ENCODE data around the gene CNN2. TPM values are rescaled to one million over a fixed set of nuclear protein-coding genes. Genes with fewer than 3 reads are reported as not detected.

The CNN2 gene
- total and polyA plus RNA-seq, 2 of the 8 experiments (the other 6 are each of a cell fraction or from before 2014, with no cell fraction given) = 189 to 551 TPM

GRCh38 chr19:1079566-1080111 lies 53.2 kb downstream of the CNN2 start:
- CTCF ChIA-PET (ENCODE audit: partially characterized antibody) = interaction anchor here (0.6 to 8.9 kb wide), 9 partner anchors 8 to 138 kb away, joined by 3 to 54 read pairs (median 4); partner anchors contain the start of genes ARHGAP45 and CNN2
- Histone ChIP-seq H3K4me3 (ENCODE audit: extremely low read depth in 1 of 4, insufficient read depth in 2 of 4, low read depth in 3 of 4, low read length in 4 of 4) (no peak overlapping the region), H3K79me2 (ENCODE audit: control insufficient read depth in 1 of 2, insufficient read depth in 2 of 2, low read length in 2 of 2) (no peaks in the 10 kb centered on the region), H2AFZ (ENCODE audit: low read length) (no peak overlapping the region), H2BK20ac (ENCODE audit: low read length) (no peak overlapping the region), H4K20me1 (replicated peaks in 1 of 2; ENCODE audit: control insufficient read depth in 1 of 2, insufficient read depth in 2 of 2, low read length in 2 of 2) (peaks cover 0 to 12% of the 10 kb centered on the region in 2 experiments), H3K79me1 (ENCODE audit: low read depth, low read length) (no peaks in the 10 kb centered on the region), H3K36me3 (ENCODE audit: control insufficient read depth in 2 of 4, insufficient read depth in 4 of 4, low read length in 3 of 4) (peaks cover 0 to 54% (median 15%) of the 10 kb centered on the region in 4 experiments; a peak in 3 of 8 replicates), H3K56ac (replicated peaks; ENCODE audit: insufficient read length, low read depth, low read length) (no peak overlapping the region), H3K4me1 (replicated peaks in 1 of 4; ENCODE audit: control insufficient read depth in 3 of 4, insufficient read depth in 4 of 4, low read length in 3 of 4) (peaks cover 0 to 7% (median 0%) of the 10 kb centered on the region in 4 experiments; a peak in 4 of 7 replicates), H3K9me3 (ENCODE audit: insufficient read depth in 2 of 2, low read depth in 1 of 2, low read length in 1 of 2) (no peaks in the 10 kb centered on the region), H2BK5ac (ENCODE audit: low read depth, low read length) (no peak overlapping the region), H2BK15ac (ENCODE audit: low read length) (no peak overlapping the region), H4K5ac (ENCODE audit: insufficient read length, low read depth, low read length) (no peak overlapping the region), H4K91ac (replicated peaks; ENCODE audit: insufficient read length, low read length) (no peak overlapping the region), H3K27me3 (replicated peaks in 1 of 4; ENCODE audit: control insufficient read depth in 3 of 4, extremely low read depth in 1 of 4, insufficient read depth in 3 of 4, low read length in 3 of 4) (no peaks in the 10 kb centered on the region), H3K23ac (ENCODE audit: insufficient read length) (no peak overlapping the region), H3K27ac (ENCODE audit: low read depth, low read length) (no peak overlapping the region), H3K23me2 (ENCODE audit: low read depth, low read length) (no peaks in the 10 kb centered on the region), H3K4ac (replicated peaks; ENCODE audit: insufficient read length, low read depth, low read length) (no peak overlapping the region), H3K9ac (replicated peaks in 1 of 4; ENCODE audit: extremely low read depth in 1 of 4, low read depth in 3 of 4, low read length in 3 of 4) (no peak overlapping the region), H2AK5ac (ENCODE audit: low read depth, low read length) (no peak overlapping the region), H3K18ac (ENCODE audit: extremely low read depth, low read length) (no peak overlapping the region), H2BK120ac (replicated peaks; ENCODE audit: low read depth, low read length) (no peak overlapping the region), H4K8ac (ENCODE audit: extremely low read depth, insufficient read depth, low read length) (0 out of 2 replicates have a peak overlapping the region, but pooled peaks have one; percentile 51), H3K4me2 (ENCODE audit: insufficient read depth in 1 of 2, low read depth in 2 of 2, low read length in 2 of 2) (no peak overlapping the region), H2BK12ac (ENCODE audit: low read depth, low read length) (no peak overlapping the region), H3K14ac (ENCODE audit: insufficient read length) (no peak overlapping the region)
- POLR2A ChIA-PET (ENCODE audit: partially characterized antibody) = interaction anchor here (1.2 to 10.3 kb wide), 11 partner anchors 8 to 189 kb away, joined by 3 to 93 read pairs (median 8); partner anchors contain the start of genes ABCA7, ARHGAP45, CIRBP and CNN2
- DNase-seq (ENCODE audit: low read depth in 1 of 2, low spot score in 2 of 2) = no peak
- TF ChIP-seq POU5F1 (IDR thresholded peaks at IDR 0.05; ENCODE audit: low read depth, low read length) = no peak
- no peak for TF ChIP-seq SIN3A (conservative IDR thresholded peaks at IDR 0.05 in 1 of 2, IDR thresholded peaks at IDR 0.05 in 1 of 2; ENCODE audit: low read depth in 1 of 2, low read length in 2 of 2)
- peak in 1 of 3 experiments; percentile 11; a peak in 1 of 4 replicates for TF ChIP-seq CTCF (IDR thresholded peaks at IDR 0.05; ENCODE audit: control extremely low read depth in 1 of 3, insufficient read depth in 1 of 3, low read depth in 1 of 3, low read length in 3 of 3)
- WGBS, 2 experiments (ENCODE audit: extremely low coverage in 1 of 2, insufficient coverage in 1 of 2, insufficient read length in 1 of 2, insufficient replicate concordance in 2 of 2, low coverage in 1 of 2, low lambda C conversion rate in 2 of 2, missing lambda C conversion rate in 1 of 2) = 94% methylated on average over 34 of the region's 45 CpGs; no CpG with 5 or more reads in 1 of the 2 experiments
- no peak for FAIRE-seq

All from H1 (cell line).